IPS DF 6.9 (cell line): ENCODE results near the gene IZUMO4.
"Not testable (repeated sequence)": the region's sequence is repeated elsewhere in the genome, so short reads cannot be mapped to it uniquely, and the experiment has no call there.

Source experiments
- DNase-seq: peaks from one replicate; pipeline ENCODE4 v3.0.0-alpha.2; 2013; ENCODE audit warnings: low read depth, low spot score
- H3K27ac ChIP-seq: one replicate; pipeline ENCODE4 v1.5.1; 2013; ENCODE audit warnings: low read length, control low read depth
- H3K27me3 ChIP-seq: 2 replicates; pipeline ENCODE4 v1.6.1; 2013; ENCODE audit warnings: mild to moderate bottlenecking, low read length; ENCODE audit not compliant: control insufficient read depth, insufficient read depth
- H3K36me3 ChIP-seq: 2 replicates; pipeline ENCODE4 v1.6.1; 2013; ENCODE audit warnings: low read length; ENCODE audit not compliant: control insufficient read depth, insufficient read depth
- H3K4me1 ChIP-seq: 2 replicates; pipeline ENCODE4 v1.6.1; 2013; ENCODE audit warnings: low read length; ENCODE audit not compliant: control insufficient read depth, insufficient read depth
- H3K4me3 ChIP-seq: 2 replicates; pipeline ENCODE4 v1.5.1; 2013; ENCODE audit warnings: mild to moderate bottlenecking, low read length
- H3K9me3 ChIP-seq: 2 replicates; pipeline ENCODE4 v1.6.1; 2013; ENCODE audit warnings: low read length, inconsistent platforms; ENCODE audit not compliant: control insufficient read depth, insufficient read depth
- WGBS: extraction: QIAGEN DNeasy Blood & Tissue Kit; methylation state at CpG from one replicate; pipeline ENCODE4 v1.1.7; 2013; ENCODE audit warnings: mixed read lengths, missing lambda C conversion rate; ENCODE audit not compliant: insufficient read length, insufficient coverage; 5-methylcytosine and 5-hydroxymethylcytosine counted together

The IZUMO4 gene

GRCh38 chr19:2084993-2085720 lies 11.6 kb upstream of the IZUMO4 start:
- H3K27me3 ChIP-seq, result no peaks in the 10 kb centered on the region
- H3K4me1 ChIP-seq, result peaks cover under 1% of the 10 kb centered on the region; the same call in 1 of the 2 replicates
- no CpG with 5 or more reads among the region's 28 CpGs for WGBS
- H3K4me3 ChIP-seq, result no peak overlapping the region
- no peak for DNase-seq
- H3K27ac ChIP-seq, result no peak overlapping the region
- 0 out of 2 replicates have a peak, but pooled peaks cover 4% of the 10 kb centered on the region for H3K36me3 ChIP-seq
- no peaks in the 10 kb centered on the region for H3K9me3 ChIP-seq

GRCh38 chr19:2086695-2087620 lies 9.8 kb upstream of the IZUMO4 start:
- H3K27ac ChIP-seq, H3K27me3 ChIP-seq, H3K36me3 ChIP-seq, H3K4me3 ChIP-seq, H3K4me1 ChIP-seq, H3K9me3 ChIP-seq, DNase-seq: not testable (repeated sequence)
- no CpG with 5 or more reads among the region's 13 CpGs for WGBS

- 0 out of 2 replicates have a peak, but pooled peaks cover 4% of the 10 kb centered on the region for H3K36me3 ChIP-seq
- DNase-seq, result no peak
- peaks cover 2% of the 10 kb centered on the region; the same call in 1 of the 2 replicates for H3K4me1 ChIP-seq
- H3K9me3 ChIP-seq, result no peaks in the 10 kb centered on the region
- no peak overlapping the region for H3K27ac ChIP-seq
- H3K27me3 ChIP-seq, result no peaks in the 10 kb centered on the region
- WGBS, result no CpG with 5 or more reads among the region's 14 CpGs
- H3K4me3 ChIP-seq, result no peak overlapping the region
Observed at GRCh38 chr19:2087621-2088100, 9.1 kb upstream of the IZUMO4 start.

GRCh38 chr19:2089001-2089711 lies 7.6 kb upstream of the IZUMO4 start:
- no peak overlapping the region for H3K27ac ChIP-seq
- H3K36me3 ChIP-seq, result no peaks in the 10 kb centered on the region
- H3K9me3 ChIP-seq, result no peaks in the 10 kb centered on the region
- WGBS, result no CpG with 5 or more reads among the region's 16 CpGs
- peaks cover 2% of the 10 kb centered on the region; the same call in 1 of the 2 replicates for H3K4me1 ChIP-seq
- no peaks in the 10 kb centered on the region for H3K27me3 ChIP-seq
- DNase-seq, result no peak
- no peak overlapping the region for H3K4me3 ChIP-seq

GRCh38 chr19:2089727-2090053 lies 7.0 kb upstream of the IZUMO4 start:
- WGBS, result no CpG with 5 or more reads among the region's 2 CpGs
- H3K4me3 ChIP-seq, result no peak overlapping the region
- no peak overlapping the region for H3K27ac ChIP-seq
- no peaks in the 10 kb centered on the region for H3K27me3 ChIP-seq
- H3K9me3 ChIP-seq, result no peaks in the 10 kb centered on the region
- H3K36me3 ChIP-seq, result no peaks in the 10 kb centered on the region
- DNase-seq, result no peak
- H3K4me1 ChIP-seq, result peaks cover 2% of the 10 kb centered on the region; the same call in 1 of the 2 replicates

GRCh38 chr19:2091926-2092525 lies 4.7 kb upstream of the IZUMO4 start:
- H3K27ac ChIP-seq, H3K4me1 ChIP-seq, DNase-seq, H3K27me3 ChIP-seq, H3K9me3 ChIP-seq, H3K36me3 ChIP-seq, H3K4me3 ChIP-seq: not testable (repeated sequence)
- WGBS, result no CpG with 5 or more reads among the region's 13 CpGs

GRCh38 chr19:2096034-2096479 lies 658 bp upstream of the IZUMO4 start, which contains the start of gene MOB3A:
Gene MOB3A (minus strand): TSS chr19:2096326. CDS start chr19:2078560, 17,766 bp downstream.
- WGBS, result no CpG with 5 or more reads among the region's 56 CpGs
- DNase-seq, result no peak

GRCh38 chr19:2097203-2097885 lies 629 bp downstream of the IZUMO4 start:
- Histone ChIP-seq H3K27ac (no peak overlapping the region), H3K9me3 (no peaks in the 10 kb centered on the region), H3K4me3 (peak overlapping the region; percentile 27; the same call in 1 of the 2 replicates), H3K36me3 (peaks cover 26% of the 10 kb centered on the region), H3K27me3 (no peaks in the 10 kb centered on the region), H3K4me1 (peaks cover 2% of the 10 kb centered on the region; the same call in 1 of the 2 replicates)
- no CpG with 5 or more reads among the region's 30 CpGs for WGBS
- DNase-seq, result no peak

More at GRCh38 chr19:2096034-2096479, 658 bp upstream of the IZUMO4 start, which contains the start of gene MOB3A:
- no peaks in the 10 kb centered on the region for H3K9me3 ChIP-seq
- no peaks in the 10 kb centered on the region for H3K27me3 ChIP-seq
- peaks cover 14% of the 10 kb centered on the region for H3K36me3 ChIP-seq
- H3K4me3 ChIP-seq, result peak within 1 kb of the TSS; percentile 46; the same call in 1 of the 2 replicates
- H3K27ac ChIP-seq, result no peak within 1 kb of the TSS
- peaks cover 2% of the 10 kb centered on the region; the same call in 1 of the 2 replicates for H3K4me1 ChIP-seq

GRCh38 chr19:2097886-2098327 lies 1.2 kb downstream of the IZUMO4 start:
- H3K9me3 ChIP-seq, result no peaks in the 10 kb centered on the region
- H3K27me3 ChIP-seq, result no peaks in the 10 kb centered on the region
- H3K27ac ChIP-seq, result no peak overlapping the region
- no peak overlapping the region for H3K4me3 ChIP-seq
- WGBS, result no CpG with 5 or more reads among the region's 23 CpGs
- peaks cover 2% of the 10 kb centered on the region; the same call in 1 of the 2 replicates for H3K4me1 ChIP-seq
- no peak for DNase-seq
- peaks cover 26% of the 10 kb centered on the region for H3K36me3 ChIP-seq
